Measurements from ENCODE around the gene ZC3HAV1.
"Not testable (repeated sequence)": the region's sequence is repeated elsewhere in the genome, so short reads cannot be mapped to it uniquely, and the experiment has no call there.

ZC3HAV1 gene

GRCh38 chr7:139080905-139081304 is 28.6 kb downstream of the ZC3HAV1 start:
- DNase-seq: no peak

- DNase-seq: no peak
These were observed 29.7 kb downstream of the ZC3HAV1 start for GRCh38 chr7:139079861-139080260.

- DNase-seq: no peak
These were observed 30.6 kb downstream of the ZC3HAV1 start for GRCh38 chr7:139078911-139079310.

- DNase-seq: no peak
These were observed 31.1 kb downstream of the ZC3HAV1 start for GRCh38 chr7:139078399-139078798.

GRCh38 chr7:139077706-139078105 is 31.8 kb downstream of the ZC3HAV1 start:
- DNase-seq: not testable (repeated sequence)

- DNase-seq: no peak
These were observed 33.4 kb downstream of the ZC3HAV1 start for GRCh38 chr7:139075871-139076686.

GRCh38 chr7:139075031-139075652 is 34.4 kb downstream of the ZC3HAV1 start:
- DNase-seq: peak; percentile 64

- DNase-seq: no peak
These were observed 36.7 kb downstream of the ZC3HAV1 start for GRCh38 chr7:139072796-139073195.

GRCh38 chr7:139071680-139072079 is 37.8 kb downstream of the ZC3HAV1 start:
- no peak for DNase-seq

- no peak for DNase-seq
These were observed 40.7 kb downstream of the ZC3HAV1 start for GRCh38 chr7:139068544-139069399.

GRCh38 chr7:139066315-139066714 is 43.2 kb downstream of the ZC3HAV1 start:
- DNase-seq: no peak

- no peak for DNase-seq
These were observed 44.2 kb downstream of the ZC3HAV1 start for GRCh38 chr7:139065323-139065722.

GRCh38 chr7:139061416-139061815 is 48.1 kb downstream of the ZC3HAV1 start:
- no peak for DNase-seq

- DNase-seq: no peak
These were observed 48.8 kb downstream of the ZC3HAV1 start for GRCh38 chr7:139060695-139061237.

- DNase-seq: no peak
These were observed 49.6 kb downstream of the ZC3HAV1 start for GRCh38 chr7:139059905-139060304.

GRCh38 chr7:139058943-139059342 is 50.6 kb downstream of the ZC3HAV1 start:
- no peak for DNase-seq

- no peak for DNase-seq
These were observed 53.8 kb downstream of the ZC3HAV1 start for GRCh38 chr7:139055674-139056073.

GRCh38 chr7:139054656-139055055 is 54.9 kb downstream of the ZC3HAV1 start:
- not testable (repeated sequence) for DNase-seq

GRCh38 chr7:139054101-139054500 is 55.4 kb downstream of the ZC3HAV1 start:
- DNase-seq: no peak

- no peak for DNase-seq
These were observed 57.9 kb downstream of the ZC3HAV1 start for GRCh38 chr7:139051655-139052054.

- no peak for DNase-seq
These were observed 59.6 kb downstream of the ZC3HAV1 start for GRCh38 chr7:139049936-139050335.

GRCh38 chr7:139049111-139049510 is 60.4 kb downstream of the ZC3HAV1 start:
- no peak for DNase-seq

- no peak for DNase-seq
These were observed 61.5 kb downstream of the ZC3HAV1 start for GRCh38 chr7:139047970-139048369.
